GM20000 (cell line): ENCODE results near the gene PLCXD3.

Experiments used
- DNase-seq: peaks from one replicate; pipeline ENCODE4 v3.0.0; 2012; ENCODE audit warnings: low spot score
- TF ChIP-seq, protein P1 (sequence below): IDR thresholded peaks from 2 replicates; pipeline ENCODE4 v1.5.1; 2012; ENCODE audit warnings: mild to moderate bottlenecking, control low read depth; ENCODE audit errors: extremely low read depth, missing control alignments

PLCXD3 gene

DNA sequence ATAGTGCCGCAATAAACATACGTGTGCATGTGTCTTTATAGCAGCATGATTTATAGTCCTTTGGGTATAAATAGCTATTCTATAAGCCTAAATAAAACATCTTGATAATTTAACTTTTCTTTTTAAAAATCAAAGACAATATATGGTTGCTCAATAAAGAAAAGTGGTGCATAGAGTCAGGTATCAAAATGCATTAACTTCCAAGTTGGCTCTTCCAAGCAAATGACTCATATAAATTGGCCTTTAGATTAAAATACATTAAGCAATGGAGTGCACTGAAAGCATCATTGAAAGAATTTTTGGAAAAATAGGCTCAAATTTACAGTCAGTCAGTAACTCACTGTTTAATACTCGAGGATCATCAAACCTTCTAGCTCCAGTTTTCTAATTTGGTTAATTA, 106.6 kb downstream of the PLCXD3 start:
- DNase-seq: no peak

DNA sequence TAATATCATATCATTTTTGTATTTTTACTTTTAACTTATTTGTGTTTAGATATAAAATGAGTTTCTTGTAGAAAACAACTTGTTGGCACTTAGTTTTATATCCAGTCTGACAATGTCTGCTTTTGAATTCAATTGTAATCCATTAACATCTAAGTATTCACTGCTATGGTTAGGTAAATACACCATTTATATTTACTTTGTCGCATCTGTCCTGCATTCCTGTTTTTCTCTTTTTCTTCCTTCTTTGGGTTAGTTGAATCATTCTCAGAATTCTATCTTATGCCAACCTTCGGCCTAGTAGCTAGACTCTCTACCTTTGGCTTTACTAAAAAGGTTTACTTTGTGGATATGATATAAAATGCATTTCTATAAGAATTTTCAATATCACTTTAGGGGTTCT, 107.6 kb downstream of the PLCXD3 start:
- TF ChIP-seq, protein P1, sequence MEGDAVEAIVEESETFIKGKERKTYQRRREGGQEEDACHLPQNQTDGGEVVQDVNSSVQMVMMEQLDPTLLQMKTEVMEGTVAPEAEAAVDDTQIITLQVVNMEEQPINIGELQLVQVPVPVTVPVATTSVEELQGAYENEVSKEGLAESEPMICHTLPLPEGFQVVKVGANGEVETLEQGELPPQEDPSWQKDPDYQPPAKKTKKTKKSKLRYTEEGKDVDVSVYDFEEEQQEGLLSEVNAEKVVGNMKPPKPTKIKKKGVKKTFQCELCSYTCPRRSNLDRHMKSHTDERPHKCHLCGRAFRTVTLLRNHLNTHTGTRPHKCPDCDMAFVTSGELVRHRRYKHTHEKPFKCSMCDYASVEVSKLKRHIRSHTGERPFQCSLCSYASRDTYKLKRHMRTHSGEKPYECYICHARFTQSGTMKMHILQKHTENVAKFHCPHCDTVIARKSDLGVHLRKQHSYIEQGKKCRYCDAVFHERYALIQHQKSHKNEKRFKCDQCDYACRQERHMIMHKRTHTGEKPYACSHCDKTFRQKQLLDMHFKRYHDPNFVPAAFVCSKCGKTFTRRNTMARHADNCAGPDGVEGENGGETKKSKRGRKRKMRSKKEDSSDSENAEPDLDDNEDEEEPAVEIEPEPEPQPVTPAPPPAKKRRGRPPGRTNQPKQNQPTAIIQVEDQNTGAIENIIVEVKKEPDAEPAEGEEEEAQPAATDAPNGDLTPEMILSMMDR: no peak
- DNase-seq: no peak

More for the DNA sequence above, 106.6 kb downstream of the PLCXD3 start:
- TF ChIP-seq, protein P1: no peak

DNA sequence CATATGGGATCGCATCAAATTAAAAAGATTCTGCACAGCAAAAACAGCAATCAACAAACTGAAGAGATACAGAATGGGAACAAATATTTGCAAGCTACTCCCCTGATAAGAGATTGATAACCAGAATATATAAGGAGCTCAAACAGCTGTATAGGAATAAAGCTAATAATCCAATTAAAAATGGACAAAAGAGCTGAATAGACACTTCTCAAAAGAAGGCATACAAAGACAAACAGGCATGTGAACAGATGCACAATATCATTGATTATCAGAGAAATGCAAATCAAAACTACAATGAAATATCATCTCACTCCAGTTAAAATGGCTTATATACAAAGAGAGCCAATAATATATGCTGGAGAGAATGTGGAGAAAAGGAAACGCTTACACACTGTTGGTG, 110.6 kb downstream of the PLCXD3 start:
- TF ChIP-seq, protein P1: no peak

DNA sequence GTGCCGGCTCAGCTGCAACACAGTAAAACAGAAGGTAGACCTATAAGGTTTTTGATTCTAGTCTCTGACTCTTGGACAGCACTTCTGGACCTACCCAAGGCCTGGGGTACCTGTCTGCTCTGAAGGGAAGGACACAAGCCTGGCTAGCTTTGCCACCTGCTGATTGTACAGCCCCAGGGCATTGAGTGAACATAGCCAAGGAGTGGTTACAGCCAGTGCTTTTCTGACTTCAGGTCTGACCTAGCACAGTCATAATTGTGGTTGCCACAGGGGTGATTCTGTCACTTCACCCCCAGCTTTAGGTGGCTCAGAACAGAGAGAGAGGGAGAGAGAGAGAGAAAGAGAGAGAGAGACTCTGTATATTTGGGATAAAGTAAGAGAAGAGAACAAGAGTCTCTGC, 118.4 kb downstream of the PLCXD3 start:
- no peak for DNase-seq
- TF ChIP-seq, protein P1: no peak

More for the DNA sequence above, 110.6 kb downstream of the PLCXD3 start:
- no peak for DNase-seq

DNA sequence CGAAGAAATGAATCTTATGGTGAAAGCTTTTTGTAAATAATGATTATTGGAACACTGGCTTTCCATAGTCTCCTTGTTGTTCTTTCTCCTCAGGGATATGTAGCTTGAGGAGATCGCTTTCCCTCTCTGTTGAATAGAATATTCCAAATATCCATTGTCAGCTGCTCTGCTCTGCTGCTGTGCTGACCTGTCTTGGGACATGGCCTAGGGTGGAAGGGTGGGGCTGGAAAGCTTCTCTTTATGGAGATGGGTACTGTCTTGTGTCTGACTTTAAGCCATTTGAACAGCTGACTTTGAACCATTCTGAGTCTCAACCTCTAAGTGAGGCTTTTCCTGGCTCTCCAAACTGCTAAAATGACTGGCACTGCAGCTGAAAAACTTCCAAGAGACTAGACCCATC, 135.8 kb downstream of the PLCXD3 start:
- DNase-seq: no peak
- TF ChIP-seq, protein P1: no peak

DNA sequence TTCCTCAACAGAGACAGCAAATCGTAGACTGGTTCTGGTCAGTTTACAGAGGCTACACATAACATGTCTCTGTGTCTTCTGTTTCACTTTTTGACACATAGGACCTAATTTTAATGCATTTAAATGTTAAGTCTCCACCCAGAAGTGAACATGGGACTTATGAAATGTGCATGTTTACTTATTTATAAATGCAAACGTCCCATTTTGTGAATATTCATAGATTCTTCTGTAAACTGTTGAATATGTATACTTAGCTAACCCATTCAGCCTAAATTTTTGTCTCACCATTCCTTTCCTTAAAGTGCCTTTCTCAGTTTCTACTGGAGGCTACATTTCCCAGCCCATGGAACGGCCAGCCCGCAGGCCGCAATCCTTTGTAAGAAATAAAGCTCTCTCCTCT, 137.2 kb downstream of the PLCXD3 start:
- DNase-seq: no peak

DNA sequence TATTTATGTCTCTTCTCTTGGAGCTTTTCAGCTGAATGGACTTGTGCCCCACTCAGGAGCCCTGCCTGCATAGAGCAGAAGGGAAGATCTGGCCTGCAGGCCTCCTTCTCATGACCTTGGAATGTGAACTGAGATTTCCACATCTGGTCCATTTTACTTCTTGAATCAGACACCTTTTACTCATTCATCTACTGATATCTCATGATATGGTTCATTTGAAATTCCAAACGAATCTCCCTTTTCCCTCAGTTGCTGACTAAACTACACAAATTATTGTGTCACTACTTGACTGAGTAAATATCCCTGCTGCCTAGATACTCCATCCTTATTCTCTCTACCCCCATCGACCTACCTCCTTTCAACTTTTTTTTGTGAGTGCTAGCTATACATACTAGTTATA, 138.7 kb downstream of the PLCXD3 start:
- TF ChIP-seq, protein P1: no peak
- no peak for DNase-seq

More for the DNA sequence above, 137.2 kb downstream of the PLCXD3 start:
- TF ChIP-seq, protein P1: no peak

DNA sequence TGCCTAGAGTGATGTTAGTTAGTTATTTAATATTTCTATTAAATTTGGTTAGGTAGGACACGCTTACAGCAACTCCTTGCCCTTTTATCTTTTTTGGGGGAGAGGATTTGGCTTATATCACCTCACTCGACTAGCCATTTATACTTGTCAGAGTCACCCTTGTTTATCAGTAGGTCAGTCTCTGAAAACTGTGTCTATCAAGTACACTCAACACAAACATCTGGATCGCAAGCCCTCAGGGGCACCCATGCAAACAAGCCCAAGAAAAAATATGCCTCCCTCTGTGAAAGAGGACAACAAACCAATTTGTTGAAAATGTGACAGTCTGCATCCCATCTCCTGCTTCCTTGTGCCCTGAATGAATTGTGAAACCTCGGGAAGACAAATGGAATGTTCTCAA, 139.9 kb downstream of the PLCXD3 start:
- TF ChIP-seq, protein P1: no peak
- no peak for DNase-seq
